Coronary artery (tissue), 2 donors: Measurements from ENCODE around the gene TP73.

Experiments
- DNase-seq: peaks from one replicate; pipeline ENCODE4 v3.0.0-alpha.2; 2017; ENCODE audit warnings: low spot score
- H3K27ac ChIP-seq, 2 donors: fragments of 200-600 bp; sonication (generic); one replicate each; pipeline ENCODE4 v1.5.1; 2016 to 2019
- H3K4me3 ChIP-seq: fragments of 200-600 bp; sonication (generic); 2 replicates; pipeline ENCODE4 v1.5.1; 2016; ENCODE audit warnings: mild to moderate bottlenecking, moderate library complexity
- TF ChIP-seq, protein P1 (sequence below): fragments of 200-600 bp; sonication (generic); IDR thresholded peaks from one replicate; pipeline ENCODE4 v1.5.1; 2019; ENCODE audit warnings: antibody characterized with exemption

TP73 gene

DNA sequence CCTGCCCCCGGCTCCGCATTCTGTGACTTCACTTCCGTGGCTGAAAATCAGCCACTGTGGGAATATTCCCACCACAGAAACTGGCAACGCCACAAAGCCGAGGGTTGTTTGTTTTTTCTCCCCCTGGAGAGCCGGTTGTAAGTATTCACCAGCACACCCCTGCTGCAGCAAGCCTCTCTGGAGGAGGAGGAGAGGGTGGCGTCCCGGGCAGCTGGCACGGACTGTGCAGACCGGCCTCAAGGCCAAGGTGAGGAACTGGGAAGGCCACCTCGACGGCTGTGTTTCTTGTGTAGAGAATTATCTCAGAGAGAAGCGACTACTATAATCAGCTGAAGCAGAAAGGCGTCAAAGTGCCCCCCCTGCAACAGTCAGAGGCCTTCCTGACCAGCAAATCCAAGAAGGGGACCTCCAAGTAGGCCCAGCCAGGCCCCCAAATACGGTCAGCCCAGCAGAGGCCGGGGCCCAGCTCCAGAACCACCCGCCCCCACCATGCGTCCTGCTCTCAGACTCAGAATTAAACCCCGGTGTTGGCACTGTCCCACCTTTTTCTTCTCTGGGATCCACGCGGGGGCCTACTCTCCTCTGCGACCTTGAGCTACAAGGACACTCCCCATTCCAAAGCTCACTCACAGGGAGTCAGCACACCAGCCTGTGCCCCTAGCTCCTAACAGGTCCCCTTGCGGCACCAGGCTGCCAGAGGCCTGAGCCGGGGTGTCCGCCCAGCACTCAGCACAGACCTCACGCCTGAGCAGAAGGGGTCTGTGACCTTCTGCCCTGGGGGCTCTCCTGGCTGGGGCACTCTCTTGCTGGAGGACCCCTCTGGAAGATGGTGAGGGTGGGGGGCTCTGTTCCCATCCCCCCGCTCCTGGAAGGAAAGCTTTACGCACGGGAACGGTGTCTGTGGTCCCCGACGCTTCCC is 119.1 kb downstream of the TP73 start:
- TF ChIP-seq, protein P1, sequence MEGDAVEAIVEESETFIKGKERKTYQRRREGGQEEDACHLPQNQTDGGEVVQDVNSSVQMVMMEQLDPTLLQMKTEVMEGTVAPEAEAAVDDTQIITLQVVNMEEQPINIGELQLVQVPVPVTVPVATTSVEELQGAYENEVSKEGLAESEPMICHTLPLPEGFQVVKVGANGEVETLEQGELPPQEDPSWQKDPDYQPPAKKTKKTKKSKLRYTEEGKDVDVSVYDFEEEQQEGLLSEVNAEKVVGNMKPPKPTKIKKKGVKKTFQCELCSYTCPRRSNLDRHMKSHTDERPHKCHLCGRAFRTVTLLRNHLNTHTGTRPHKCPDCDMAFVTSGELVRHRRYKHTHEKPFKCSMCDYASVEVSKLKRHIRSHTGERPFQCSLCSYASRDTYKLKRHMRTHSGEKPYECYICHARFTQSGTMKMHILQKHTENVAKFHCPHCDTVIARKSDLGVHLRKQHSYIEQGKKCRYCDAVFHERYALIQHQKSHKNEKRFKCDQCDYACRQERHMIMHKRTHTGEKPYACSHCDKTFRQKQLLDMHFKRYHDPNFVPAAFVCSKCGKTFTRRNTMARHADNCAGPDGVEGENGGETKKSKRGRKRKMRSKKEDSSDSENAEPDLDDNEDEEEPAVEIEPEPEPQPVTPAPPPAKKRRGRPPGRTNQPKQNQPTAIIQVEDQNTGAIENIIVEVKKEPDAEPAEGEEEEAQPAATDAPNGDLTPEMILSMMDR: no peak
- DNase-seq: no peak
- Histone ChIP-seq H3K4me3 (peak overlapping the region; percentile 86), H3K27ac (peak overlapping the region in 1 of 2 donors; percentile 59)

- DNase-seq: peak; percentile 91
- Histone ChIP-seq H3K27ac (peak overlapping the region; percentile 69 to 89), H3K4me3 (peak overlapping the region; percentile 86)
- TF ChIP-seq, protein P1: no peak
These were observed 119.9 kb downstream of the TP73 start for GRCh38 chr1:3772027-3772714.

DNA sequence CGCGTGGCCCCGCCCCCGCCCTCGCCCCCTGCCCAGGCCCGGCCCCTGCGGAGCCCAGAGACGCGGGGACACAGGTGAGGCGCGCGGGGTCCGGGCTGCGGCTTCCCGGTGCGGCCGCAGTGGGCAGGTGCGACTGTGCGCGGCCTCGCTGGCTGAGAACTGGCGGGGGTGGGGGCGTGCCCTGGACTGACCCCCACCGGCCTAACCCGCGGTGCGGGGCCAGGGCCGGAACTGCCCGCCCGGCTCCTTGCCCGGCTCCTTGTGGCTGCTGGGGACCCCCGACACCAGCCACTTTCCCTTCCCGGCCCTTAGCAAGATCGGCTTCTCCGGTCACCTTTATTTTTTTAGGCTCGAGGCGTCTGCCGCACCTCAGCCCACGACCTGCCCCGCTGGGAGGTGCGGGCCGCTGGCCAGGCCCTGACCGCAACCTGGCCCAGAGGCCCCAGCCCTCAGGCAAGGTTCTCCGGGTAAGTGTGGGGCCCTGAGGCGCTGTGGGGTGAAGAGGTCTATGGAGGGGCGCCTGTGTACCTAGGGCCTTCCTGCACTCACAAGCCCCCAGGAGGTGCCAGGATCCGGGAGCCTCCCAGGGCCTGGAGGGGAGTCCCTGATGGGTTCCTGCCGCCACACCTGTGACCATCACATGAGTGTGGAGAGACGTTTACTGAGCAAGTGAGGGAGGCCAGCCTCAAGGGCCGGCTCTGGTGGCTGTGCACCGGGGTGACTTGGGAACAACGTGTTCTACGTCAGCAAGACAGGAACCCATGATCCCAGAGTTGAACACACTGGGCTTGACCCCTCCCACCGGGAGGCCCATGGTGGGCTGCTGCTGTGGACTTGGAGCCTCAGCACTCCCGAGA is 120.6 kb downstream of the TP73 start, which contains the start of gene SMIM1:
SMIM1 (plus strand) TSS at position 35 of the 857 bp plus-strand sequence. CDS start 2,625 bp downstream, outside the sequence.
- Histone ChIP-seq H3K4me3 (peak within 1 kb of the TSS; percentile 86), H3K27ac (peak within 1 kb of the TSS; percentile 69 to 89)
- TF ChIP-seq, protein P1: no peak
- DNase-seq: no peak

- Histone ChIP-seq H3K4me3 (peak overlapping the region; percentile 86), H3K27ac (peak overlapping the region in 1 of 2 donors; percentile 89)
- DNase-seq: no peak
These were observed 121.4 kb downstream of the TP73 start for GRCh38 chr1:3773572-3774275.

DNA sequence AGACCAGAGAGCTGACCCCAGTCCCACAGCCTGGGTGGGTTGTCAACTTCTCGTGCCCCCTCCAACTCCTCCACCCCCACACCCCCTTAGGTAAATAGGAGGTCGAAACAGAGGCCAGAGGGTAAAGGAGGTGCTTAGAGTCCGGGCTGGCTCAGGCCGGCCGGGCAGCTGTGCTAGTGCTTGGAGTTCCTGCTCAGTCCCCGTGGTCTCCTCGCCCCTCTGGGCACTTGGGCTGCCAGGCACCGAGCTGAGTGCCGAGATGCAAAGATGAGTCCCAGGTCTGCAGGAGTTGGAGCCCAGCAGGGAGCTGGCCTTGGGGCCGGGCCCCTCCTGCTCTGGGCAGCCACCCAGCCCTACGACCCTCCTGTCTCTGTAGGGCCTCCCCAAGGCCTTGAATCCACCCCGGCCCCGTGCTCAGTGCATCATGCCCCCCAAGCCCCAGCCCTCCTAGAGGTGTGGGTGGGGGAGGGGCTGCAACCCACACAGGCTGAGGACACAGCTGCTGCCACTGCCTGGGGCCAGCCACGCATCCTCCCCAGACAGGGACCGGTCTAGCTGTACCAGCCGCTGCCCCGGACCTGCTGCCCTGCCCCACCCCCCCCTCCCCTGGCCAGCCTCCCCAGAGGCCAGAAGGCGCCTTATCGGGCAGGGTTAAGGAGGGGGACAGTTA is 122.1 kb downstream of the TP73 start:
- H3K4me3 ChIP-seq: no peak overlapping the region
- DNase-seq: no peak
- TF ChIP-seq, protein P1: no peak
- peak overlapping the region in 1 of 2 donors; percentile 3 for H3K27ac ChIP-seq

More at GRCh38 chr1:3773572-3774275, 121.4 kb downstream of the TP73 start:
- TF ChIP-seq, protein P1: no peak
